IPS-18c (cell line): ENCODE data around the gene CXorf38.

ENCODE experiments used
- H3K4me3 ChIP-seq: 2 replicates; pipeline ENCODE4 v1.7.0; 2013; ENCODE audit warnings: low read depth, mild to moderate bottlenecking, low read length, moderate library complexity; ENCODE audit not compliant: insufficient read depth
- H3K9me3 ChIP-seq: one replicate; pipeline ENCODE4 v1.6.1; 2013; ENCODE audit warnings: mild to moderate bottlenecking, low read length, moderate library complexity; ENCODE audit not compliant: control insufficient read depth, insufficient read depth

CXorf38 gene

GRCh38 chrX:40647307-40648197 lies at the start of gene CXorf38:
CXorf38 (minus strand) TSS chrX:40647561; CDS start chrX:40647520, 41 bp downstream.
- Histone ChIP-seq H3K9me3 (no peaks in the 10 kb centered on the region), H3K4me3 (peak within 1 kb of the TSS; percentile 67)

- peaks cover 2% of the 10 kb centered on the region for H3K9me3 ChIP-seq
Observed at GRCh38 chrX:40694802-40695201, 47.4 kb upstream of the CXorf38 start.

GRCh38 chrX:40688929-40689328 lies 41.6 kb upstream of the CXorf38 start:
- Histone ChIP-seq H3K4me3 (no peak overlapping the region), H3K9me3 (peaks cover 4% of the 10 kb centered on the region)

More at GRCh38 chrX:40694802-40695201, 47.4 kb upstream of the CXorf38 start:
- H3K4me3 ChIP-seq, result no peak overlapping the region

- H3K9me3 ChIP-seq, result peaks cover 4% of the 10 kb centered on the region
- H3K4me3 ChIP-seq, result no peak overlapping the region
Observed at GRCh38 chrX:40687169-40687568, 39.8 kb upstream of the CXorf38 start.

- no peak overlapping the region for H3K4me3 ChIP-seq
- peaks cover 2% of the 10 kb centered on the region for H3K9me3 ChIP-seq
Observed at GRCh38 chrX:40685362-40685918, 38.1 kb upstream of the CXorf38 start.

- Histone ChIP-seq H3K9me3 (peaks cover 2% of the 10 kb centered on the region), H3K4me3 (no peak overlapping the region)
Observed at GRCh38 chrX:40684092-40684491, 36.7 kb upstream of the CXorf38 start.

- Histone ChIP-seq H3K4me3 (no peak overlapping the region), H3K9me3 (peaks cover 2% of the 10 kb centered on the region)
Observed at GRCh38 chrX:40683245-40683644, 35.9 kb upstream of the CXorf38 start.

GRCh38 chrX:40671126-40671525 lies 23.8 kb upstream of the CXorf38 start:
- H3K4me3 ChIP-seq, result no peak overlapping the region
- no peaks in the 10 kb centered on the region for H3K9me3 ChIP-seq

GRCh38 chrX:40663880-40664630 lies 16.7 kb upstream of the CXorf38 start:
- Histone ChIP-seq H3K9me3 (no peaks in the 10 kb centered on the region), H3K4me3 (no peak overlapping the region)

GRCh38 chrX:40663078-40663740 lies 15.8 kb upstream of the CXorf38 start:
- Histone ChIP-seq H3K9me3 (no peaks in the 10 kb centered on the region), H3K4me3 (no peak overlapping the region; the same call in 1 of the 2 replicates)

GRCh38 chrX:40661489-40661888 lies 14.1 kb upstream of the CXorf38 start:
- H3K4me3 ChIP-seq, result no peak overlapping the region
- no peaks in the 10 kb centered on the region for H3K9me3 ChIP-seq

- H3K4me3 ChIP-seq, result no peak overlapping the region
- no peaks in the 10 kb centered on the region for H3K9me3 ChIP-seq
Observed at GRCh38 chrX:40660381-40660780, 13.0 kb upstream of the CXorf38 start.

GRCh38 chrX:40653535-40653934 lies 6.2 kb upstream of the CXorf38 start:
- H3K4me3 ChIP-seq, result no peak overlapping the region

GRCh38 chrX:40652664-40653063 lies 5.3 kb upstream of the CXorf38 start:
- no peaks in the 10 kb centered on the region for H3K9me3 ChIP-seq
- no peak overlapping the region for H3K4me3 ChIP-seq

More at GRCh38 chrX:40653535-40653934, 6.2 kb upstream of the CXorf38 start:
- H3K9me3 ChIP-seq, result no peaks in the 10 kb centered on the region

- H3K9me3 ChIP-seq, result no peaks in the 10 kb centered on the region
- no peak overlapping the region for H3K4me3 ChIP-seq
Observed at GRCh38 chrX:40651620-40652223, 4.4 kb upstream of the CXorf38 start.

- Histone ChIP-seq H3K9me3 (no peaks in the 10 kb centered on the region), H3K4me3 (peak overlapping the region; percentile 67)
Observed at GRCh38 chrX:40646489-40647306, 663 bp downstream of the CXorf38 start.
